ENCODE data around the gene SH2D3A. TPM values are rescaled to one million over a fixed set of nuclear protein-coding genes. Genes with fewer than 3 reads are reported as not detected.
"Not testable (repeated sequence)": the region's sequence is repeated elsewhere in the genome, so short reads cannot be mapped to it uniquely, and the experiment has no call there.

Gene SH2D3A
- total RNA-seq, 2 donors from 2014 or later = 43.8 to 50.3 TPM

- H3K36me3 Mint-ChIP-seq (ENCODE audit: low read depth); H3K9me3 ChIP-seq (ENCODE audit: control insufficient read depth, low read length, poor library complexity, severe bottlenecking); ATAC-seq; H3K27me3 Mint-ChIP-seq; DNase-seq: not testable (repeated sequence)
- peak overlapping the region; percentile 99 for H3K4me3 Mint-ChIP-seq
- peak overlapping the region; percentile 96 for H3K27ac Mint-ChIP-seq
- peaks cover 55% of the 10 kb centered on the region for H3K4me1 Mint-ChIP-seq
These were observed 33.0 kb upstream of the SH2D3A start for GRCh38 chr19:6800160-6800790.

DNA sequence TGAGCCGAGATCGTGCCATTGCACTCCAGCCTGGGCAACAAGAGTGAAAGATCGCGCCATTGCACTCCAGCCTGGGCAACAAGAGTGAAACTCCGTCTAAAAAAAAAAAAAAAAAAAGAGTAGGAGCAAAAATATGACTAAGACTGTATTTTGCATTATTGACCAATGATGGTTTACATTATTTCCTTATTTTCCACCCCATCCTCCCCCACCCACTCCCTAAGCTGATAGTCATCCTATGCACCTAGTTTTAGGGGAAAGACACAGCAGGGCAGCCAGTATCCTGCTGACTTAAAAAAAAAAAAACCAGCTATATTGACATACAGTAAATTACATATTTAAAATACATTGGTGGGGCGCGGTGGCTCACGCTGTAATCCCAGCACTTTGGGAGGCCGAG lies 30.4 kb upstream of the SH2D3A start:
- no peak for DNase-seq
- no peaks in the 10 kb centered on the region for H3K27me3 Mint-ChIP-seq
- no peaks in the 10 kb centered on the region for H3K9me3 ChIP-seq (ENCODE audit: control insufficient read depth, low read length, poor library complexity, severe bottlenecking)
- peaks cover 9% of the 10 kb centered on the region for H3K36me3 Mint-ChIP-seq (ENCODE audit: low read depth)
- ATAC-seq = no peak
- H3K4me3 Mint-ChIP-seq = no peak overlapping the region
- H3K4me1 Mint-ChIP-seq = peaks cover 52% of the 10 kb centered on the region
- H3K27ac Mint-ChIP-seq = peak overlapping the region; percentile 81

GRCh38 chr19:6796278-6796677 lies 29.0 kb upstream of the SH2D3A start:
- Mint-ChIP-seq H3K36me3 (ENCODE audit: low read depth) (peaks cover 15% of the 10 kb centered on the region), H3K4me1 (peaks cover 56% of the 10 kb centered on the region), H3K27me3 (no peaks in the 10 kb centered on the region), H3K27ac (peak overlapping the region; percentile 81), H3K4me3 (no peak overlapping the region)
- DNase-seq = no peak
- H3K9me3 ChIP-seq (ENCODE audit: control insufficient read depth, low read length, poor library complexity, severe bottlenecking) = no peaks in the 10 kb centered on the region
- ATAC-seq = no peak

DNA sequence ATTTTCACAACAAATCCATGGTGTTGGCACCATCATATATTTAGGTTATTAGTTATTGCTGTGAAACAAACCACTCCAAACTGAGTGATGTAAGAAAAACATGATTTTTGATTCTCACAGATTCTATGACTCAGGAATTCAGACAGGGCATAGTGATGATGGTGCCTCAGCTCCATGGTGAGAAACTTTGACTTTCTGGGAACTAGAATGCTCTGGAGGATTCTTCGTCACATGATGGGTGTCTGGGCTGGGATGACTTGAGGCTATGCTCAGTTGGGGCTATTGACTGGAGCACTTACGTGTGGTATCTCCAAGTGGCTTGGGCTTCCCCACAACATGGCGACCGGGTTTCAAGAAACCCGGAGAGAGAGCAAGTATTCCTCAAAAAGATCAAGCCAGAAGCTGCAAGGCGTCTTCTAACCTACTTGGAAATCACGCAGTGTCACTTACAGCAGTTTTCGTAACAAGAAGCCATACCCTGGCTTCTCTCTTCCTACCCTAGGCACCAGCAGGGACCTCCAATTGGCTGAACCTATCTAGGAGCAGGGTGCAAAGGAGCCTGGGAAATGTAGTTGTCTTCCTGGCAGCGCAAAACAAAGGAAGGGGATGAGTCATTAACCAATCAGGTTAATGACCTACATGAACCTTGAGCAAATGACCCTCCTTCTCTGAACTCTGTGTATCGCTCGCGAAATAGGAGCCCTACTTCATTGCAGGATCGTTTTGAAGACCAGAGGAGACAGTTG lies 27.6 kb upstream of the SH2D3A start:
- no peak for ATAC-seq
- no peaks in the 10 kb centered on the region for H3K9me3 ChIP-seq (ENCODE audit: control insufficient read depth, low read length, poor library complexity, severe bottlenecking)
- Mint-ChIP-seq H3K4me3 (no peak overlapping the region), H3K36me3 (ENCODE audit: low read depth) (peaks cover 12% of the 10 kb centered on the region), H3K27me3 (no peaks in the 10 kb centered on the region), H3K4me1 (peaks cover 46% of the 10 kb centered on the region), H3K27ac (peak overlapping the region; percentile 1)
- no peak for DNase-seq

DNA sequence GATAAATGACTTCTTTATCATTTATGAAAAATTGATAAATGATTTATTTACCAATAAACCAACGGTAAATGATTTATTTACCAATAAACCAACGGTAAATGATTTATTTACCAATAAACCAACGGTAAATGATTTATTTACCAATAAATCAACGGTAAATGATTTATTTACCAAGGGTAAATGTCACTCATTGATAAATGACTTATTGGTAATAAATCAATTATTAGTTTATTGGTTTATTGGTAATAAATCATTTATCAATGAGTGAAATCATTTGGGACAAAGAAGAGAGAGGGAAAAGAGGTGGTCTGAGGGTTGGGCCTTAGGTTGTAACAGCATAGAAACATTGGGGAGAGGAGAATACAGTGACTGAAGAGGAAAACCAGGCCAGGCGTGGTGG lies 26.7 kb upstream of the SH2D3A start:
- Mint-ChIP-seq H3K4me1 (peaks cover 38% of the 10 kb centered on the region), H3K4me3 (no peak overlapping the region)

DNA sequence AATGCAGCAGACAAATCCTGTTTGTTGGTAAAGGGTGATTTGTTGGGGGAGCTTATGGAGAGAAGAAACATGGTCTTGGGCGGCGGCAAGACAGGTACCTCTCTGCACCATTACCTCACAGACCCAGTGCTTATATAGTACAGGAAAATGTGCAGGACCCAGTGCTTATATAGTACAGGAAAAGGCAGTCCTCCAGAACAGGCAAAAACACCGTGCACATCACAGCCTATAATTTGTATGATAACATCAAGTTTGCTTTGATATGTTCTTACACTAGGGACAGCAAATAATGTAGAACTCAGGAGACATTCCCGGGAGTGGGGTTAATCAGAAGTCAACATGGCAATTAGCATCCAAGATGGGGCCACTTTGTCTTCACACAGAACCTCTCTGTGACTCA lies 26.2 kb upstream of the SH2D3A start:
- peaks cover 12% of the 10 kb centered on the region for H3K36me3 Mint-ChIP-seq (ENCODE audit: low read depth)
- DNase-seq (no peak), ATAC-seq (peak; percentile 28)
- H3K9me3 ChIP-seq (ENCODE audit: control insufficient read depth, low read length, poor library complexity, severe bottlenecking) = no peaks in the 10 kb centered on the region
- peaks cover 35% of the 10 kb centered on the region for H3K4me1 Mint-ChIP-seq
- H3K27me3 Mint-ChIP-seq = no peaks in the 10 kb centered on the region
- H3K4me3 Mint-ChIP-seq = peak overlapping the region; percentile 15
- peak overlapping the region; percentile 66 for H3K27ac Mint-ChIP-seq

More for the DNA sequence above, 26.7 kb upstream of the SH2D3A start:
- Mint-ChIP-seq H3K36me3 (ENCODE audit: low read depth) (peaks cover 12% of the 10 kb centered on the region), H3K27ac (peak overlapping the region; percentile 1), H3K27me3 (no peaks in the 10 kb centered on the region)
- DNase-seq (no peak), ATAC-seq (no peak)
- no peaks in the 10 kb centered on the region for H3K9me3 ChIP-seq (ENCODE audit: control insufficient read depth, low read length, poor library complexity, severe bottlenecking)

DNA sequence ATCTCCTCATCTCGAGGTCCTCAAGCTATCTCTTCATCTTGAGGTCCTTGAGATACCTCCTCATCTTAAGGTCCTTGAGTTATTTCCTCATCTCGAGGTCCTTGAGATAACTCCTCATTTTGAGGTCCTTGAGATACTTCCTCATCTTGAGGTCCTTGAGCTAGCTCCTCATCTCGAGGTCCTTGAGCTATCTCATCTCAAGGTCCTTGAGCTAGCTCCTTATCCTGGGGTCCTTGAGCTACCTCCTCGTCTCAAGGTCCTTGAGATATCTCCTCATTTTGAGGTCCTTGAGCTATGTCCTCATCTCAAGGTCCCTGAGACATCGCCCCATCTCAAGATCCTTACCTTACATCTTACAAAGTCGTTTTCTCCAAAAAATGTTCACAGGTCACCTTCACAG lies 24.0 kb upstream of the SH2D3A start:
- no peak for ATAC-seq

GRCh38 chr19:6790194-6791128 lies 23.2 kb upstream of the SH2D3A start:
- Mint-ChIP-seq H3K36me3 (ENCODE audit: low read depth) (peaks cover 9% of the 10 kb centered on the region), H3K4me3 (peak overlapping the region; percentile 52), H3K27ac (peak overlapping the region; percentile 66), H3K4me1 (peaks cover 29% of the 10 kb centered on the region), H3K27me3 (no peaks in the 10 kb centered on the region)
- no peak for DNase-seq
- H3K9me3 ChIP-seq (ENCODE audit: control insufficient read depth, low read length, poor library complexity, severe bottlenecking) = no peaks in the 10 kb centered on the region
- ATAC-seq = peak; percentile 25

More for the DNA sequence above, 24.0 kb upstream of the SH2D3A start:
- Mint-ChIP-seq H3K4me1 (peaks cover 32% of the 10 kb centered on the region), H3K4me3 (no peak overlapping the region), H3K36me3 (ENCODE audit: low read depth) (peaks cover 8% of the 10 kb centered on the region), H3K27ac (peak overlapping the region; percentile 66), H3K27me3 (no peaks in the 10 kb centered on the region)
- H3K9me3 ChIP-seq (ENCODE audit: control insufficient read depth, low read length, poor library complexity, severe bottlenecking) = no peaks in the 10 kb centered on the region
- no peak for DNase-seq

DNA sequence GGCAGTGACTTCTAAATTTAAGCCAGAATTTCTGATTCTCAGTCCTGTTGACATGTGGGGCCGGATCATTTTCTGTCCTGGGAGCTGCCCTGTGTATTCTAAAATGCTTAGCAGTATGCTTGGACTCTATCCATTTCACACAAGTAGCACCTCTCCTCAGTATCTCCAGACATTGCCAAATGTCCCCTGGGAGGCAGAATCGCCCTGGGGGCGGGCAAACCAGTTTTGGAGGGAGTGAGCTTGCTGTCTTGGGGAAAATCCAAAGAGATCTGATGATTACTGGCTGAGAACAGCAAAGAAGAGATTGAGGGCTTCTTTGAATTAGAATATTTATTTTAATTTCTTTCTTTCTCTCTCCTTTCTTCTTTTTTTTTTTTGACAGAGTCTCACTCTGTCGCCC lies 21.7 kb upstream of the SH2D3A start:
- H3K36me3 Mint-ChIP-seq (ENCODE audit: low read depth) = peaks cover 14% of the 10 kb centered on the region
- H3K9me3 ChIP-seq (ENCODE audit: control insufficient read depth, low read length, poor library complexity, severe bottlenecking) = no peaks in the 10 kb centered on the region
- DNase-seq (no peak), ATAC-seq (no peak)
- H3K4me1 Mint-ChIP-seq = peaks cover 37% of the 10 kb centered on the region
- H3K4me3 Mint-ChIP-seq = no peak overlapping the region
- no peaks in the 10 kb centered on the region for H3K27me3 Mint-ChIP-seq
- peak overlapping the region; percentile 66 for H3K27ac Mint-ChIP-seq

GRCh38 chr19:6787393-6787792 lies 20.2 kb upstream of the SH2D3A start:
- no peak overlapping the region for H3K4me3 Mint-ChIP-seq
- no peak for ATAC-seq
- H3K36me3 Mint-ChIP-seq (ENCODE audit: low read depth) = peaks cover 14% of the 10 kb centered on the region

GRCh38 chr19:6779206-6779605 lies 12.0 kb upstream of the SH2D3A start:
- Mint-ChIP-seq H3K27ac (peak overlapping the region; percentile 82), H3K4me1 (peaks cover 44% of the 10 kb centered on the region), H3K4me3 (no peak overlapping the region), H3K36me3 (ENCODE audit: low read depth) (peaks cover 10% of the 10 kb centered on the region), H3K27me3 (no peaks in the 10 kb centered on the region)
- DNase-seq (no peak), ATAC-seq (no peak)
- no peaks in the 10 kb centered on the region for H3K9me3 ChIP-seq (ENCODE audit: control insufficient read depth, low read length, poor library complexity, severe bottlenecking)

More at GRCh38 chr19:6787393-6787792, 20.2 kb upstream of the SH2D3A start:
- Mint-ChIP-seq H3K27ac (peak overlapping the region; percentile 80), H3K4me1 (peaks cover 31% of the 10 kb centered on the region), H3K27me3 (no peaks in the 10 kb centered on the region)
- no peak for DNase-seq
- H3K9me3 ChIP-seq (ENCODE audit: control insufficient read depth, low read length, poor library complexity, severe bottlenecking) = no peaks in the 10 kb centered on the region

DNA sequence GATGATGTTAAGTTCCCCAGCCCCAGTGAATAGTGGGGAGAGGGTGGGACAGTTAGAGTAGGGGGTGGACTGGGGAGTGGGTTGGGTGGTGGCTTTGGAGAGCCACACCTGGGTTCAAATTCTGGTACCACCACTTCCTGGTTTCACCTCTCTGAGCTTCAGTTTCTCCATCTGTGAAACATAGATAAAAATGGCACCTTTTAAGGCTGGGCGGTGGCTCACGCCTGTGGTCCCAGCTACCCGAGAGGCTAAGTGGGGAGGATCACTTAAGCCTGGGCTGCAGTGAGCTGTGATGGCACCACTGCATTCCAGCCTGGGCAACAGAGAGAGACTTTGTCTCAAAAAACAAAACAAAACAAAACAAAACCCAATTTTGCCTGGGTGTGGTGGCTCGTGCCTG lies 11.2 kb upstream of the SH2D3A start:
- Mint-ChIP-seq H3K4me3 (peak overlapping the region; percentile 31), H3K36me3 (ENCODE audit: low read depth) (peaks cover 10% of the 10 kb centered on the region)

DNA sequence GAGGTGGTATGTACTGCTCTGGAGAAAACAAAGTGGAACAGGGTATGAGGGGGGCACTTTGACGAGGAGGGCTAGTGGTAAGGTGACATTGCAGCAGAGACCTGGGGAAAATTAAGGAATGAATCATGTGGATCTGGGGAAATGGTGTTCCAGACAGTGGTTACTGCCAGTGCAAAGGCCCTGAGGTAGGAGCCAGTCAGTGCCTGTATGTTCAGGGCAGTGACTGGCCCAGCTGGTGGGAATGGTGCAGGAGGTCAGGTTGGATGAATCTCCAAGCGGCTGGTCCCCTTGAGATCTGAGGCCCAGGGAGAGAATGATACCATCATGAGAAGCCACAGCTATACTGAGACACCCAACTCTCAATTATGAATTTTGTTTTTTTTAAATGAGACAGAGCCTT lies 10.2 kb upstream of the SH2D3A start:
- Mint-ChIP-seq H3K36me3 (ENCODE audit: low read depth) (peaks cover 10% of the 10 kb centered on the region), H3K27ac (peak overlapping the region; percentile 82)

More for the DNA sequence above, 11.2 kb upstream of the SH2D3A start:
- peaks cover 46% of the 10 kb centered on the region for H3K4me1 Mint-ChIP-seq
- ATAC-seq (no peak), DNase-seq (no peak)
- H3K27me3 Mint-ChIP-seq = no peaks in the 10 kb centered on the region
- peak overlapping the region; percentile 82 for H3K27ac Mint-ChIP-seq
- no peaks in the 10 kb centered on the region for H3K9me3 ChIP-seq (ENCODE audit: control insufficient read depth, low read length, poor library complexity, severe bottlenecking)

More for the DNA sequence above, 10.2 kb upstream of the SH2D3A start:
- H3K4me3 Mint-ChIP-seq = no peak overlapping the region
- no peak for ATAC-seq
- no peaks in the 10 kb centered on the region for H3K9me3 ChIP-seq (ENCODE audit: control insufficient read depth, low read length, poor library complexity, severe bottlenecking)
- H3K27me3 Mint-ChIP-seq = no peaks in the 10 kb centered on the region
- DNase-seq = no peak
- H3K4me1 Mint-ChIP-seq = peaks cover 47% of the 10 kb centered on the region
